Right atrium auricular region (tissue), 2 donors: Measurements from ENCODE around the gene NHS. TPM values are rescaled to one million over a fixed set of nuclear protein-coding genes. Genes with fewer than 3 reads are reported as not detected.
A peak's percentile ranks its signal among the peaks of the same experiment; 100 is the strongest.

Source experiments
- DNase-seq: peaks from one replicate; pipeline ENCODE4 v3.0.0-alpha.2; 2019; ENCODE audit warnings: low spot score
- H3K27ac ChIP-seq, 2 donors: fragments of 200-600 bp; sonication (generic); 1 replicate in 1 of 2; 2 replicates in 1 of 2; pipeline ENCODE4 v1.5.1; 2016 to 2019
- H3K27me3 ChIP-seq, 2 donors: fragments of 200-600 bp; sonication (generic); one replicate each; pipeline versions ENCODE4 v1.5.1 to v1.6.0; 2017 to 2019
- H3K36me3 ChIP-seq: fragments of 200-600 bp; sonication (generic); one replicate; pipeline ENCODE4 v1.5.1; 2016
- H3K4me1 ChIP-seq, 2 donors: fragments of 200-600 bp; sonication (generic); one replicate each; pipeline versions ENCODE4 v1.5.1 to v1.6.0; 2017 to 2019
- H3K4me3 ChIP-seq, 2 donors: fragments of 200-600 bp; sonication (generic); 1 replicate in 1 of 2; 2 replicates in 1 of 2; pipeline ENCODE4 v1.5.1; 2017 to 2019; ENCODE audit warnings: mild to moderate bottlenecking in 1 of 2, moderate library complexity in 1 of 2
- H3K9me3 ChIP-seq, 2 donors: fragments of 200-600 bp; sonication (generic); one replicate each; pipeline ENCODE4 v1.5.1; 2019
- CTCF ChIP-seq, 2 donors: fragments of 200-600 bp; sonication (generic); IDR thresholded peaks; one replicate each; pipeline ENCODE4 v1.5.1; 2019; ENCODE audit warnings: antibody characterized with exemption in 2 of 2
- total RNA-seq, 2 donors: library from RNA; depleted of rRNA; stranded (reverse); fragments of >200 nt; gene quantifications; one replicate each; pipeline ENCODE4 v1.1.0, GENCODE V29; 2016

The NHS gene
- total RNA-seq, 2 donors from 2014 or later, result 0.59 to 2.0 TPM

- no peak for DNase-seq
- TF ChIP-seq CTCF (IDR thresholded peaks at IDR 0.05), result no peak
- Histone ChIP-seq H3K9me3 (no peaks in the 10 kb centered on the region), H3K4me1 (no peaks in the 10 kb centered on the region), H3K27me3 (no peaks in the 10 kb centered on the region), H3K27ac (peak overlapping the region in 1 of 2 donors; percentile 51), H3K36me3 (no peaks in the 10 kb centered on the region), H3K4me3 (peak overlapping the region; percentile 43 to 54)
Measured at GRCh38 chrX:17375637-17376430, 834 bp downstream of the NHS start.

- no peak for TF ChIP-seq CTCF (IDR thresholded peaks at IDR 0.05)
- H3K36me3 ChIP-seq, result no peaks in the 10 kb centered on the region
- peak overlapping the region; percentile 43 to 54 for H3K4me3 ChIP-seq
- DNase-seq, result no peak
- H3K9me3 ChIP-seq, result peaks cover 0 to 4% of the 10 kb centered on the region in 2 donors
- no peaks in the 10 kb centered on the region for H3K27me3 ChIP-seq
- no peak overlapping the region for H3K27ac ChIP-seq
- H3K4me1 ChIP-seq, result no peaks in the 10 kb centered on the region
Measured at GRCh38 chrX:17376431-17377077, 1.6 kb downstream of the NHS start.

- Histone ChIP-seq H3K4me1 (no peaks in the 10 kb centered on the region), H3K9me3 (peaks cover 0 to 9% of the 10 kb centered on the region in 2 donors), H3K27ac (no peak overlapping the region), H3K4me3 (peak overlapping the region; percentile 43 to 54), H3K27me3 (no peaks in the 10 kb centered on the region), H3K36me3 (no peaks in the 10 kb centered on the region)
- no peak for TF ChIP-seq CTCF (IDR thresholded peaks at IDR 0.05)
- no peak for DNase-seq
Measured at GRCh38 chrX:17377091-17377717, 2.2 kb downstream of the NHS start.

GRCh38 chrX:17377795-17378194 is 2.8 kb downstream of the NHS start:
- Histone ChIP-seq H3K4me3 (peak overlapping the region; percentile 43 to 54), H3K36me3 (no peaks in the 10 kb centered on the region), H3K27ac (no peak overlapping the region), H3K4me1 (no peaks in the 10 kb centered on the region), H3K27me3 (no peaks in the 10 kb centered on the region), H3K9me3 (peaks cover 0 to 14% of the 10 kb centered on the region in 2 donors)
- DNase-seq, result no peak
- no peak for TF ChIP-seq CTCF (IDR thresholded peaks at IDR 0.05)

- Histone ChIP-seq H3K27me3 (no peaks in the 10 kb centered on the region), H3K9me3 (peaks cover 0 to 14% of the 10 kb centered on the region in 2 donors), H3K27ac (no peak overlapping the region), H3K4me3 (no peak overlapping the region), H3K4me1 (no peaks in the 10 kb centered on the region), H3K36me3 (no peaks in the 10 kb centered on the region)
- DNase-seq, result no peak
- TF ChIP-seq CTCF (IDR thresholded peaks at IDR 0.05), result no peak
Measured at GRCh38 chrX:17380221-17380620, 5.2 kb downstream of the NHS start.
